BJ (cell line): ENCODE data around the gene TBXA2R. TPM values are rescaled to one million over a fixed set of nuclear protein-coding genes. Genes with fewer than 3 reads are reported as not detected.

Experiments
- CTCF ChIA-PET: fragments of 350-600 bp; formaldehyde crosslinking; extraction: SDS; loops from one replicate; lab custom pipeline; 2021; ENCODE audit warnings: antibody characterized with exemption, inconsistent platforms; lab: Yijun Ruan, JAX
- POLR2A ChIA-PET: fragments of 300-600 bp; sonication (Branson Sonifier 250); formaldehyde crosslinking; extraction: SDS; loops from one replicate; lab custom pipeline; 2021; ENCODE audit warnings: antibody characterized with exemption; lab: Charles Lee
- DNase-seq: peaks from one replicate; pipeline ENCODE4 v3.0.0-alpha.2; 2011; ENCODE audit warnings: low read depth
- H3K27me3 ChIP-seq: 2 replicates; pipeline ENCODE4 v1.6.0; 2011; ENCODE audit warnings: low read length; ENCODE audit not compliant: control insufficient read depth, insufficient read depth
- H3K36me3 ChIP-seq: 2 replicates; pipeline ENCODE4 v1.5.1; 2011; ENCODE audit warnings: low read length; ENCODE audit not compliant: control insufficient read depth, insufficient read depth
- H3K4me3 ChIP-seq: 2 replicates; pipeline ENCODE4 v1.5.1; 2011; ENCODE audit warnings: low read depth, mild to moderate bottlenecking, control low read depth, low read length
- polyA plus RNA-seq: library from polyadenylated mRNA; depleted of rRNA; stranded (reverse); fragments of >200 nt; gene quantifications from 2 replicates; pipeline ENCODE4 v1.2.3, GENCODE V29; 2011
- TF ChIP-seq, protein P1 (sequence below): IDR thresholded peaks from 2 replicates; pipeline ENCODE4 v1.5.1; 2011; ENCODE audit warnings: low read depth, mild to moderate bottlenecking, control low read depth, inconsistent platforms, low read length, moderate library complexity; ENCODE audit not compliant: insufficient read depth

TBXA2R gene
- polyA plus RNA-seq, 1 experiment = 1.2 TPM

DNA sequence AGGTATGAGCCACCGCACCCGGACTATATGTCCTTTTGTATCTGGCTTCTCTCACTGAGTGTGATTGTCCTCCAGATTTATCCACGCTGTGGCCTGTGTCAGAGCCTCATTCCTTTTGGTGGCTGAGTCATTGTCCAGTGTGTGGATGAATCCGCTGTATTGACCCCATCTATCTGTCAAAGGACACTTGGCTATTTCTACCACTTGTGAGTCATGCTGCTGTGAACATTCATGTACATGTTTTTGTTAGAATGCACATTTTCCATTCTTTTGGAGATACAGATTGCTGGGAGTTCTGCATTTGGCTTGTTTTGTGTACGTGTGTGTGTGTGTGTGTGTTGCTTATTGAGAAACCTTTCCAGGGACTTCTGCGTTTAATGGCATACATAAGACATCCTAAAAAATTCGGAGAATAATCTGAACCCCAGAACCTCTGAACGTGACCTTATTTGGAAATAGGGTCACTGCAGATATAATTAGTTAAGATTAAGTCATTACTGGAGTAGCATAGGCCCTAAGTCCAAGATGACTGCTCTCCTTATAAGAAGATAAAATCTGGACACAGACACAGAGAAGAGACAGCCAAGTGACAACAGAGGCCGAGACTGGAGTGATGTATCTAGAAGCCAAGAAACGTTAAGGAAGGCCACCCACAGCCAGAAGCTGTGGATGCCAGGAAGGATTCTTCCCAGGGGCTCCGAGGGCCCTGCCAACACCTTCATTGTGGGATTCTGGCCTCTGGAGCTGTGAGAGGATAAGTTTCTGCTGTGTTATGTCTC is 26.3 kb downstream of the TBXA2R start:
- no peaks in the 10 kb centered on the region for H3K27me3 ChIP-seq
- peak; percentile 76 for DNase-seq
- TF ChIP-seq, protein P1, sequence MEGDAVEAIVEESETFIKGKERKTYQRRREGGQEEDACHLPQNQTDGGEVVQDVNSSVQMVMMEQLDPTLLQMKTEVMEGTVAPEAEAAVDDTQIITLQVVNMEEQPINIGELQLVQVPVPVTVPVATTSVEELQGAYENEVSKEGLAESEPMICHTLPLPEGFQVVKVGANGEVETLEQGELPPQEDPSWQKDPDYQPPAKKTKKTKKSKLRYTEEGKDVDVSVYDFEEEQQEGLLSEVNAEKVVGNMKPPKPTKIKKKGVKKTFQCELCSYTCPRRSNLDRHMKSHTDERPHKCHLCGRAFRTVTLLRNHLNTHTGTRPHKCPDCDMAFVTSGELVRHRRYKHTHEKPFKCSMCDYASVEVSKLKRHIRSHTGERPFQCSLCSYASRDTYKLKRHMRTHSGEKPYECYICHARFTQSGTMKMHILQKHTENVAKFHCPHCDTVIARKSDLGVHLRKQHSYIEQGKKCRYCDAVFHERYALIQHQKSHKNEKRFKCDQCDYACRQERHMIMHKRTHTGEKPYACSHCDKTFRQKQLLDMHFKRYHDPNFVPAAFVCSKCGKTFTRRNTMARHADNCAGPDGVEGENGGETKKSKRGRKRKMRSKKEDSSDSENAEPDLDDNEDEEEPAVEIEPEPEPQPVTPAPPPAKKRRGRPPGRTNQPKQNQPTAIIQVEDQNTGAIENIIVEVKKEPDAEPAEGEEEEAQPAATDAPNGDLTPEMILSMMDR = no peak
- ChIA-PET CTCF (interaction anchor here (1.5 kb wide), 1 partner anchor 120 kb away, joined by 4 read pairs; the partner anchor contains the start of gene PIP5K1C), POLR2A (no interaction called here)
- H3K4me3 ChIP-seq = no peak overlapping the region
- peaks cover 2% of the 10 kb centered on the region for H3K36me3 ChIP-seq

DNA sequence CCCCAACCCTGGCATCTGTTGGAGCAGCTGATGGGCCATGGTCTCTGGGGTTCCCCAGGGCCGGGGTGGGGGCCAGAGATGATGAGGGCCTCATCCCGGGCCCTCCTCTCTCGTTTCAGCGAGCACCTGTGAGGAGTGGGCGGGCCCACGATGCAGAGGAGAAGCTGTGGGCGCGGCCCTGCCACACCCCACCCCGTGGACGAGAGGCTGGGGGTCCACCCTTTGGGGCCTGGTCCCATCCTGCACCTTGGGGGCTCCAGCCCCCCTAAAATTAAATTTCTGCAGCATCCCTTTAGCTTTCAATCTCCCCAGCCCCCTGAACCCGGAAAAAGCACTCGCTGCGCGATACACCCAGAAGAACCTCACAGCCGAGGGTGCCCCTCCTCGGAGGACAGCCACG is 28.3 kb downstream of the TBXA2R start:
- DNase-seq = no peak
- TF ChIP-seq, protein P1 = no peak
- no peaks in the 10 kb centered on the region for H3K27me3 ChIP-seq
- CTCF ChIA-PET = interaction anchor here (0.6 to 0.7 kb wide), 2 partner anchors 20 to 32 kb away, joined by 3 to 4 read pairs; no protein-coding TSS in a partner anchor
- POLR2A ChIA-PET = no interaction called here
- peaks cover 5% of the 10 kb centered on the region for H3K36me3 ChIP-seq
- H3K4me3 ChIP-seq = no peak overlapping the region

DNA sequence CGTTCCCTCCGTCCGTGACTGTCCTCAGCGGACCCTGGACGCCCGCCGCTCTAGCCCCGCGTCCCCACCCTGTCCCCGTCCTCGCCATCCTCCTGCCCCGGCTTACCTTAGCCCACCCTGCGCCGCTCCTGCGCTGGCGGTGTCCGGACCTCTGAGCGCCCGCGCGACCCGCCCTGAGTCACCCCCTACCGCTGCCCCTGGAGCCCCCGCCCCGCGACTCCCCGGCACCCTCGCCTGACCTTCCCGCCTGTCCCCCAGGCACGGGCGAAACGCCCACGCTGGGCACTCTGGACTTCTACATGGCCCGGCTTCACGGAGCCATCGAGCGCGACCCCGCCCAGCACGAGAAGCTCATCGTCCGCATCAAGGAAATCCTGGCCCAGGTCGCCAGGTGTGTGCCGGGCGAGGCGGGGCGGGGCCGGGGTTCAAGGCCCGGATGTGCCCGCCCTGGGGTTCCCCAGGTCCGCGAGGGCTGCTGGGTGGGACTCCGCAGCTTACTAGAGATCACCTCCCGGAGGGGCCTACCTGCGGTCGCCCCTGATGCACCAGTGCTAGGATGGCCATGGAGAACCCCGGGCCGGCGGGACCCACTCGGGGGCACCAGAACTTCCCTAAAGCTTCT is 28.8 kb downstream of the TBXA2R start:
- Histone ChIP-seq H3K36me3 (peaks cover 5% of the 10 kb centered on the region), H3K27me3 (no peaks in the 10 kb centered on the region), H3K4me3 (no peak overlapping the region)
- TF ChIP-seq, protein P1 = no peak
- ChIA-PET POLR2A (no interaction called here), CTCF (interaction anchor here (0.7 kb wide), 1 partner anchor 31 kb away, joined by 3 read pairs; no protein-coding TSS in a partner anchor)
- DNase-seq = no peak

DNA sequence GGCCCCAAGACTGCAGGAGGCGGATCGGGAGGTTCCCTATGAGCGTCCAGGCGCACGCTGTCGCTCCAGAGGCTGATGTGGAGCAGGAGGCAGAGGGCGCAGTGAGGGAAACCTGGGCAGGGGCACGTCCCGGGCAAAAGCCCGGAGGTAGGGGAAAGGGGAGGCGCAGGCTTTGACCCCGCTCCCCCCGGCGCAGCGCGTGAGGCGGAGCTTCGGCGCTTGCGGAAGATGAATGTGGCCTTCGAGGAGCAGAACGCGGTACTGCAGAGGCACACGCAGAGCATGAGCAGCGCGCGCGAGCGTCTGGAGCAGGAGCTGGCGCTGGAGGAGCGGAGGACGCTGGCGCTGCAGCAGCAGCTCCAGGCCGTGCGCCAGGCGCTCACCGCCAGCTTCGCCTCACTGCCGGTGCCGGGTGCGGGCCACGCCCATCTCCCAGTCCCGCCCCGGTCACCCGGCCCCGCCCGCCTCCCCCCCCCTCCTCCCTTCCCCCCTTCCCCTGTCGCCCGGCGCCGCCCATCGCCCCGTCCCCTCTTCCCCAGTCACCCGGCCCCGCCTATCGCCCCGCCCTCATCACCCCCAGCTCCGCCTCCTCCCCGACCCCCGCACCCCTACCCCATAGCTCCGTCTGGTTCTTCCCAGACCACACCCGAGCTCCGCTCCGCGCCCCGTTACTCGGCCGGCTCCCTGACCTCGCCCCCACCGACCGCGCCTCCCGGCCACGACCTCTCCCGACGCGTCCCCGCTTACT is 29.8 kb downstream of the TBXA2R start:
- H3K36me3 ChIP-seq = peaks cover 5% of the 10 kb centered on the region
- DNase-seq = no peak
- ChIA-PET CTCF (interaction anchor here (0.7 to 1.1 kb wide), 3 partner anchors 14 to 31 kb away, joined by 3 read pairs; no protein-coding TSS in a partner anchor), POLR2A (interaction anchor here (0.5 kb wide), 1 partner anchor 123 kb away, joined by 3 read pairs; the partner anchor contains the start of gene PIP5K1C)
- TF ChIP-seq, protein P1 = no peak
- no peaks in the 10 kb centered on the region for H3K27me3 ChIP-seq
- H3K4me3 ChIP-seq = peak overlapping the region; percentile 27
